Gastrocnemius medialis (tissue), 4 donors: Measurements from ENCODE around the gene AMOT.

Source experiments
- POLR2A ChIP-seq, 2 donors: fragments of 450-650 bp; IDR thresholded peaks; one replicate each; pipeline ENCODE4 v1.6.1; 2017; ENCODE audit warnings: antibody characterized with exemption in 2 of 2, mild to moderate bottlenecking in 2 of 2, moderate library complexity in 2 of 2
- TF ChIP-seq, protein P1 (sequence below), 5 experiments: fragments of 450-650 bp in 3 of 5; fragments of 200-600 bp in 2 of 5; sonication (generic) in 2 of 5; IDR thresholded peaks in 4 of 5; conservative IDR thresholded peaks in 1 of 5; 1 replicate in 4 of 5; 2 replicates in 1 of 5; pipeline ENCODE4 v1.5.1; 2016 to 2019; ENCODE audit warnings: antibody characterized with exemption in 5 of 5, mild to moderate bottlenecking in 3 of 5, moderate library complexity in 3 of 5

- TF ChIP-seq, protein P1, sequence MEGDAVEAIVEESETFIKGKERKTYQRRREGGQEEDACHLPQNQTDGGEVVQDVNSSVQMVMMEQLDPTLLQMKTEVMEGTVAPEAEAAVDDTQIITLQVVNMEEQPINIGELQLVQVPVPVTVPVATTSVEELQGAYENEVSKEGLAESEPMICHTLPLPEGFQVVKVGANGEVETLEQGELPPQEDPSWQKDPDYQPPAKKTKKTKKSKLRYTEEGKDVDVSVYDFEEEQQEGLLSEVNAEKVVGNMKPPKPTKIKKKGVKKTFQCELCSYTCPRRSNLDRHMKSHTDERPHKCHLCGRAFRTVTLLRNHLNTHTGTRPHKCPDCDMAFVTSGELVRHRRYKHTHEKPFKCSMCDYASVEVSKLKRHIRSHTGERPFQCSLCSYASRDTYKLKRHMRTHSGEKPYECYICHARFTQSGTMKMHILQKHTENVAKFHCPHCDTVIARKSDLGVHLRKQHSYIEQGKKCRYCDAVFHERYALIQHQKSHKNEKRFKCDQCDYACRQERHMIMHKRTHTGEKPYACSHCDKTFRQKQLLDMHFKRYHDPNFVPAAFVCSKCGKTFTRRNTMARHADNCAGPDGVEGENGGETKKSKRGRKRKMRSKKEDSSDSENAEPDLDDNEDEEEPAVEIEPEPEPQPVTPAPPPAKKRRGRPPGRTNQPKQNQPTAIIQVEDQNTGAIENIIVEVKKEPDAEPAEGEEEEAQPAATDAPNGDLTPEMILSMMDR (IDR thresholded peaks at IDR 0.05 in 4 of 5, conservative IDR thresholded peaks at IDR 0.05 in 1 of 5), result no peak
- TF ChIP-seq POLR2A (IDR thresholded peaks at IDR 0.05), result no peak
These were observed 72.1 kb downstream of the AMOT start for GRCh38 chrX:112768563-112768962.
